ENCODE data around the gene GCLM.
"Not testable (repeated sequence)": the region's sequence is repeated elsewhere in the genome, so short reads cannot be mapped to it uniquely, and the experiment has no call there.

The GCLM gene

DNA sequence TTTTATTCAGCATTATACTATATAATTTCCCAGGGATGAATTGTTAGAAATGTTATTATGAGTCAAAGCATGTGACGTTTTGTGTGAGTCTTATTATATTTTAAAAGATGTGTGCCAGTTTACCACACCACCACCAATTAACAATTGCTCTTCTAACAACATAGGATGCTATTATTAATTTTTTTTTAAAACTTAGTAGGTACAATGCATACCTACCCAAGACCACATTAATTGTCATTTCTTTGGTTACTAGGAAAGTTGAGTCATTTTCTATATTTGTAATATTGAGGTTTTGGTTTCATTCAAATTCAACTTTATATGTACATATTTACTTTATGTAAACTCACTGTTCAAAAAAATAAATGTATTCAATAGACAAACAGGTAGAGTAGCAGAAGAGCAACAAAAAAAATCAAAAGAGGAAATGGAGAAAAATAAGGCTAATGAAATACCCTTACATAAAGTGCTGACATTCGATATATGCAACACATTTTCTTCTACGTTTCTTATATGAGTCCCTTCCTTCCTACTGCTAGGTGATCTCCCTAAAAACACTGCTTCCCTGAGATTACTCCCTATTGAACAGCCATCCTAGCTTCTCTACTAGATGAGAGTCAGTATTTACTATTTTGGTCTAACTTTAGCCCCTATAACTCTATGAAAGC is 9.6 kb downstream of the GCLM start:
- in situ Hi-C loops (cut with MboI; ENCODE audit: low sequenced_read_pairs): no loop called here

GRCh38 chr1:93888900-93889299 is 20.3 kb downstream of the GCLM start:
- in situ Hi-C loops (cut with MboI; ENCODE audit: low sequenced_read_pairs): no loop called here

GRCh38 chr1:93882269-93882668 is 27.0 kb downstream of the GCLM start:
- in situ Hi-C loops (cut with MboI; ENCODE audit: low sequenced_read_pairs): no loop called here

DNA sequence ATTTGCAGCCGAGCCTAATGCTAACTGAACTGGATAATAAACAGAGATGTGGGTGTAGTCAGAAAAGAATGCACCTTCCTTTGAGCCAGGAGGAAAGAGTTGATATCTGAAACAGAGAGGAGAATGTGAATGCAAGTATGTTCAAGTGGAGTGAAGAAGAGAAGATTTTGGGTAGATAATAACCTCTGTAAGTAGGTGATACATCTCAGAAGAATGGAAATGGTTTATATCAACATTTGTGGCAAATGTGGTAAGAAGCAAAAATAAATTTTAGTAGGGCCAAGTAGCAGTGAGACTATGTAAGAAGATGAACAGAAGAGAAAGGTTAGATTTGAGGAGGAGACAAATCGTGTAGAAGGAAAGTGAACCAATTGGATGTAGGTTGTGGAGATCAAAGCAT is 28.5 kb downstream of the GCLM start:
- in situ Hi-C loops (cut with MboI; ENCODE audit: low sequenced_read_pairs): no loop called here

DNA sequence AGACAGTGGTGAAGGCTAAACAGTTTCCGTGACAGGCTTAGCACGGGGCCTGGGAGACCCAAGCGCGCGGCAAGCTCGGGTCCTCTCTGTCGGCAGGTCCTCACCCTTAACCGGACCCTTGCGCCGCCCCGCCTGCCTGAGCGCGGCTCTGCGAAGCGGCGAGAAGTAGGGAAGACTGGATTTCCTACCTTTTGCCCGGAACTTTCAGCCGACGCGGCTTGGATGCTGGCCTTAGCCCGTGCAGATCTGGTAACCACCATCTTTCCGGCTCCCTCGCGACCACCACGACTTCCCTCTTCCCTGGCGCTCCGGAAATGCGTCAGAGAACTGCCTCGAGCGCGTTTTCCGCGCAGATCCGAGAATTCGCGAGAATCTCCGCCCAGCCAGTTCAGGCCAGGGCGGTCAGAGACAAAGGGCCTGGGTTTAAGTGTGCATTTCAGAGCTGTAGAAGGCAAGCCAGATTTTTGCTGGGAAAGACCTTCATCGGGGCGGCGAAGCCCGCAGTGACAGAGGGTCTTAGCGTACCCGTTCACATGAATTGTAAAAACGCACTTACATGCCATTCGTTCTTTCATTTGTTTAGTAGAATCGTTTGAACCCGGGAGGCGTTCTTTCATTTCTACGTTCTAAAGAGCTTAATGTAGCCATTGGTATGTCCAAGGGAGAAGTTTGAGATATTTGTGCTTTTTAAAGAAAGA is 30.2 kb downstream of the GCLM start, which contains the start of gene DNTTIP2:
TSS of gene DNTTIP2 (minus strand) at position 318 of the 698 bp plus-strand sequence. CDS start at position 260, 58 bp downstream.
- in situ Hi-C loops (cut with MboI; ENCODE audit: low sequenced_read_pairs): no loop called here

- in situ Hi-C loops (cut with MboI; ENCODE audit: low sequenced_read_pairs): no loop called here
These were observed 30.7 kb downstream of the GCLM start for GRCh38 chr1:93878501-93878888.

GRCh38 chr1:93877529-93877928 is 31.7 kb downstream of the GCLM start:
- in situ Hi-C loops (cut with MboI; ENCODE audit: low sequenced_read_pairs): no loop called here

- in situ Hi-C loops (cut with MboI; ENCODE audit: low sequenced_read_pairs): no loop called here
These were observed 33.0 kb downstream of the GCLM start for GRCh38 chr1:93876244-93876643.

- in situ Hi-C loops (cut with MboI; ENCODE audit: low sequenced_read_pairs): no loop called here
These were observed 35.1 kb downstream of the GCLM start for GRCh38 chr1:93874025-93874651.

GRCh38 chr1:93871366-93871765 is 37.9 kb downstream of the GCLM start:
- in situ Hi-C loops (cut with MboI; ENCODE audit: low sequenced_read_pairs): no loop called here

DNA sequence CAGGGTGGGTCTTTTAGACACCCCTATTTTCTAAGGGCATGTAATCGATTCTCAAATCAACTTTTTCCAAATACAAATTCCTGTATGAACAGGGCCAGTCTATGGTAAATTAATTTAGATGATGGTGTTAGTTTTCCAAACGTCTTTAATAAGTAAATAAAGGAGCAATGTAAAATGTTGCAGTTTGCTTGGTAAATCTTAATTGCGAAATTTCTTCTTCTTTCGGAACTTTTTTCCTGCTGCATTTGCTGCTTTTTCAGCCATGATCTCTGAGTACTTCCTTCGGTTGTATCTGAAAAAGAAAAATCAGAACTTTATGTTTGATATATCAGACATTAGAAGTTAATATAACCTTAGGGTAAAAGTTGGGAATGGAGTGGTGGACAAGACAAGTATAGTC is 39.6 kb downstream of the GCLM start:
- in situ Hi-C loops (cut with MboI; ENCODE audit: low sequenced_read_pairs): no loop called here

DNA sequence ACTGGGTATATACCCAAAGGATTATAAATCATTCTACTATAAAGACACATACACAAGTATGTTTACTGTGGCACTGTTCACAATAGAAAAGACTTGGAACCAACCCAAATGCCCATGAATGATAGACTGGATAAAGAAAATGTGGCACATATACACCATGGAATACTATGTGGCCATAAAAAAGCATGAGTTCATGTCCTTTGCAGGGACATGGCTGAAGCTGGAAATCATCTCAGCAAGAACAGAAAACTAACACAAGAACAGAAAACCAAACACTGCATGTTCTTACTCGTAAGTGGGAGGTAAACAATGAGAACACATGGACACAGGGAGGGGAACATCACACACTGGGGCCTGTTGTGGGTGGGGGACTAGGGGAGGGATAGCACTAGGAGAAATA is 40.7 kb downstream of the GCLM start:
- in situ Hi-C loops (cut with MboI; ENCODE audit: low sequenced_read_pairs): not testable (repeated sequence)

DNA sequence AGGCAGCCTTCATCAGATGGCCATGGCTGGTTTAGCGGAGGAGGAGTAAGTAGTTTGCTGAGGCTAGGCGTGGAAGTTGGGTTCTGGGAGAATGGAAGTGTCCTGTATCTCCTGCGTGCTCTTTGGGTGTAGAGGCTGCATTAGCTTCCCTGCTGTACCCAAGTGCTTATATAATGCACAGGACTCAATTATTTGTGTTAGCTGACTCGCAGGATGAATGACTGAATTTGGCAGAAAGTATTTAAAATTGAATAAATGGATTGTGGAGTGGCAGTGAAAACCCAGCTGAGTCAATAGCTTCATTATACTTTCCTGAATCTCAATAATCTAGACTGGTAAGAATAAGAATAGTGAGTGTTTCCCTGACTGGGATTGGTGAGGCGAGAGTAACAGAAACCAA is 44.0 kb downstream of the GCLM start:
- in situ Hi-C loops (cut with MboI; ENCODE audit: low sequenced_read_pairs): no loop called here

DNA sequence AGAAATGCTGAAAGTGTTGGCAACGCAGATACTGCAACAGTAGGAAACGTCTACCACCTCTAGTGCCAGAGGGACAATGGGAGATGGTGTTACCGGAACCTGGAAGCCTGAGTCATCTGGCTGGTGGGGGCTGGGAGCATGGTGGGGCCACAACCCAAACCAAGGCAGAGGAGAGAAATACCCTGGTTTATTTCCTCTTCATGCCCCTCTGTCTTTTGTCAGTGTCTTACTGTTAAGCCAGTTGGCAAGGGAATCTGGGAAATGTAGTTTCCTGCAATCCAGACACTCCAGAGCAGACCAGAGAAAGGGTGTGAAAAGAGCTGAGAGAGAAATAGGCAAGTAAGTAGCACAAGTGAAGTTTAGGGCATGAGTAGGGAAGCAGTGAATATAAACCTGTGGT is 45.1 kb downstream of the GCLM start:
- in situ Hi-C loops (cut with MboI; ENCODE audit: low sequenced_read_pairs): no loop called here

GRCh38 chr1:93857653-93858052 is 51.6 kb downstream of the GCLM start:
- in situ Hi-C loops (cut with MboI; ENCODE audit: low sequenced_read_pairs): not testable (repeated sequence)

DNA sequence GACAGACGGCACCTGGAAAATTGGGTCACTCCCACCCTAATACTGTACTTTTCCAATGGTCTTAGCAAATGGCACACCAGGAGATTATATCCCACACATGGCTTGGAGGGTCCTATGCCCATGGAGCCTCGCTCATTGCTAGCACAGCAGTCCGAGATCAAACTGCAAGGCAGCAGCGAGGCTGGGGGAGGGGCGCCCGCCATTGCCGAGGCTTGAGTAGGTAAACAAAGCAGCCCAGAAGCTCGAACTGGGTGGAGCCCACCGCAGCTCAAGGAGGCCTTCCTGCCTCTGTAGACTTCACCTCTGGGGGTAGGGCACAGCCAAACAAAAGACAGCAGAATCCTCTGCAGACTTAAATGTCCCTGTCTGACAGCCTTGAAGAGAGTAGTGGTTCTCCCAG is 53.2 kb downstream of the GCLM start:
- in situ Hi-C loops (cut with MboI; ENCODE audit: low sequenced_read_pairs): not testable (repeated sequence)

DNA sequence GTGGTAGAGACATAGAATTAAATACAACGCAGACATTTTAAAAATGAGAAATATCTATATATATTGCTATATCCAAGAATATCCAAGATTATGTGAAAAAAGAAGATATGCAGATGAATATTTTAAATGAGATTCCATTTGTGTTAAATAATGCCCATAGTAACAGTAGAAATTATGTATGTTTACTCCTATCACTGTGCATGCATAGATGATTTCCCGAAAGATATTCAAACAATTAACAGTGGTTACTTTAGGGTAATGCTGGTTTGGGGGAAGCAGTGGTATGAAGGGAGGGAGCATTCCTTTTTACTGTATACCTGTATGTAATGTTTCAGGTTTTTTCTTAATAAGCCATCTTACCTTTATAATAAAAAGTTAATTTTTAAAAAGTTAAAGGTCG is 55.3 kb downstream of the GCLM start:
- in situ Hi-C loops (cut with MboI; ENCODE audit: low sequenced_read_pairs): no loop called here

DNA sequence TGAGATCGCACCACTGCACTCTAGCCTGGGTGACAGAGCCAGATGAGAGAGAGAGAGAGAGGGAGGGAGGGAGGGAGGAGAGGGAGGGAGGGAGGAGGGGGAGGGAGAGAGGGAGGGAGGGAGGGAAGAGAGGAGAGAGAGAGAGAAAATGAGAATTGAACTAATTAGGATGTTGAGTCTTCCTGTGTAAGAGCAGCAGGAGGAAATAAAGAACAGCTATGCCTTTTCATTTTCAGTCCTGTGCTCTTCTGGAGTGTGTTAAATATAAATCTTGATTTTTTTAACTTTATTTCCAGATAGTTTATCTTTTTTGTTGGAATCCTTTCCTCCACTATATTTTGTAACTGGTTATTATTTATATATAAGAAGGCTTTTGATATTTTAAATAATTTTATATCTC is 57.4 kb downstream of the GCLM start:
- in situ Hi-C loops (cut with MboI; ENCODE audit: low sequenced_read_pairs): no loop called here

DNA sequence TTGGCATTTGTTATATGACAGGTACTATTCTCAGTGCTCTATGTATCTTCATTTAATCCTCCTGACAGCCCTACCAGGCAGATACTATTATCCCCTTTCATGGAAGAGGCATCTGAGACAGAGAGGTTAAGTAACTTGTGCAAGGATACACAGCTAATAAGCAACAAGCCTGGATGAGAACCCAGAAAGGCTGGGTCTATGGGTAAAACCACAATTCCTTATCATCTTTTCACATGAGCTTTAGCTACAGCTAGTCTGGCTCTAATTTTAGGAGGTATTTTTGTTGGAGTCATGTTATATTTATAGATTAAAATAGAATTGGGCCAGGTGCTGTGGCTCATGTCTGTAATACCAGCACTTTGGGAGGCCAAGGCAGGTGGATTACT is 57.9 kb downstream of the GCLM start:
- in situ Hi-C loops (cut with MboI; ENCODE audit: low sequenced_read_pairs): no loop called here

DNA sequence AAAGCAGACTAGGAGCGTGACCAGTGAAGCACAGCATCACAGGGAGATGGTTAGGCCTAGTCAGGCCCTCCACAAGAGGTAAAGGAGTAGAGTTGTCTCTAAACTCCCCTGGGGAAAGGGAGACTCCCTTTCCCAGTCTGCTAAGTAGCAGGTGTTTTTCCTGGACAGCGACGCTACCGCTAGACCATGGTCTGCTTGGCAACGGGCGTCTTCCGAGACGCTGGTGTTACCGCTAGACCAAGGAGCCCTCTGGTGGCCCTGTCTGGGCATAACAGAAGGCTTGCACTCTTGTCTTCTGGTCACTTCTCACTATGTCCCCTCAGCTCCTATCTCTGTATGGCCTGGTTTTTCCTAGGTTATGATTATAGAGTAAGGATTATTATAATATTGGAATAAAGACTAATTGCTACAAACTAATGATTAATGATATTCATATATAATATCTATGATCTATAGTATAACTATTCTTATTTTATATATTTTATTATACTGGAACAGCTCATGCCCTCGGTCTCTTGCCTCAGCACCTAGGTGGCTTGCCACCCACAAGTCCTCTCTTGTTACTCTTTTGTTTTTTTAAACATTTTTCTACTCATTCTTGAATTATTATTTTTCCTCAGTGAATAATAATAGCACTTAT is 58.4 kb downstream of the GCLM start:
- in situ Hi-C loops (cut with MboI; ENCODE audit: low sequenced_read_pairs): not testable (repeated sequence)

- in situ Hi-C loops (cut with MboI; ENCODE audit: low sequenced_read_pairs): no loop called here
These were observed 60.8 kb downstream of the GCLM start for GRCh38 chr1:93848350-93848883.
